HCT116 (cell line): ENCODE measurements around the gene EEF1A2. TPM values are rescaled to one million over a fixed set of nuclear protein-coding genes. Genes with fewer than 3 reads are reported as not detected.

Experiments
- ATAC-seq: fragments of 200-7000 bp; cut with Tn5 transposase; 2 replicates; pipeline ENCODE4 v1.9.1; 2020; ENCODE audit warnings: mild to moderate bottlenecking, moderate library complexity
- BruUV-seq: library from RNA; stranded (reverse); fragments of 400-500 nt; replicated peaks from 2 replicates; lab custom pipeline; 2021; lab: Mats Ljungman, UMichigan
- CTCF ChIA-PET: fragments of 300-600 bp; sonication (Branson Sonifier 250); formaldehyde crosslinking; loops from one replicate; lab custom pipeline; 2021; ENCODE audit warnings: antibody characterized with exemption; lab: Charles Lee
- POLR2A ChIA-PET: fragments of 300-600, 350-600 bp; sonication (Branson Sonifier 250); formaldehyde crosslinking; loops from one replicate; lab custom pipeline; 2021; ENCODE audit warnings: antibody characterized with exemption; lab: Charles Lee
- RAD21 ChIA-PET, 2 experiments: fragments of 300-600 bp; sonication (Branson Sonifier 250); formaldehyde crosslinking; loops; one replicate each; lab custom pipeline; 2023; ENCODE audit warnings: low total read pairs in 2 of 2; ENCODE audit not compliant: uncharacterized antibody in 2 of 2, unreplicated experiment in 2 of 2, low non-redundant PET in 1 of 2; lab: Charles Lee
- DNase-seq: peaks from one replicate; pipeline ENCODE4 v3.0.0-alpha.2; 2010; ENCODE audit warnings: low read depth, low spot score
- H2AFZ ChIP-seq: fragments of 200-600 bp; shearing (Covaris generic), sonication (generic); 2 replicates; pipeline ENCODE4 v1.6.1; 2017; ENCODE audit warnings: low read depth, mixed run types, mixed read lengths, antibody characterized with exemption, low read length; ENCODE audit not compliant: poor library complexity, severe bottlenecking
- H3K27ac ChIP-seq: 2 replicates; pipeline ENCODE4 v1.5.1; 2012; ENCODE audit warnings: low read depth, low read length
- H3K27me3 ChIP-seq: fragments of 200-600 bp; sonication (generic); 2 replicates; pipeline ENCODE4 v1.6.1; 2016; ENCODE audit warnings: mixed run types, low read length, mixed read lengths; ENCODE audit not compliant: insufficient read depth
- H3K36me3 ChIP-seq, 2 experiments: fragments of 200-500 bp in 1 of 2; fragments of 200-600 bp in 1 of 2; sonication (Bioruptor generic) in 1 of 2; sonication (generic) in 1 of 2; 2 replicates each; pipeline versions ENCODE4 v1.5.1 to v1.6.1; 2014 to 2016; ENCODE audit warnings: low read length in 2 of 2, inconsistent platforms in 1 of 2, mixed read lengths in 1 of 2, mixed run types in 1 of 2; ENCODE audit not compliant: insufficient read depth in 2 of 2, control insufficient read depth in 1 of 2
- H3K4me1 ChIP-seq, 2 experiments: fragments of 200-600 bp in 1 of 2; sonication (generic) in 1 of 2; 2 replicates each; pipeline versions ENCODE4 v1.5.1 to v1.6.1; 2012 to 2017; ENCODE audit warnings: low read length in 2 of 2, inconsistent platforms in 1 of 2, mild to moderate bottlenecking in 1 of 2, mixed read lengths in 1 of 2, mixed run types in 1 of 2, moderate library complexity in 1 of 2; ENCODE audit not compliant: insufficient read depth in 2 of 2, control insufficient read depth in 1 of 2
- H3K4me2 ChIP-seq: fragments of 200-600 bp; sonication (generic); 2 replicates; pipeline ENCODE4 v1.6.1; 2017; ENCODE audit warnings: mixed run types, low read length, mixed read lengths
- H3K4me3 ChIP-seq, 2 experiments: fragments of 200-600 bp in 1 of 2; sonication (generic) in 1 of 2; replicated peaks in 1 of 2; 2 replicates each; pipeline ENCODE4 v1.5.1; 2011 to 2016; ENCODE audit warnings: low read length in 2 of 2, control low read depth in 1 of 2, low read depth in 1 of 2, mild to moderate bottlenecking in 1 of 2, mixed read lengths in 1 of 2, mixed run types in 1 of 2
- H3K79me2 ChIP-seq: fragments of 200-600 bp; sonication (generic); 2 replicates; pipeline ENCODE4 v1.6.1; 2017; ENCODE audit warnings: mild to moderate bottlenecking, mixed run types, low read length, moderate library complexity, mixed read lengths; ENCODE audit not compliant: insufficient read depth
- H3K9ac ChIP-seq: fragments of 200-600 bp; sonication (generic); 2 replicates; pipeline ENCODE4 v1.6.1; 2016; ENCODE audit warnings: low read length, mixed read lengths
- H3K9me2 ChIP-seq: fragments of 200-600 bp; sonication (generic), shearing (Covaris generic); 2 replicates; pipeline ENCODE4 v1.6.1; 2017; ENCODE audit warnings: mixed run types, mild to moderate bottlenecking, moderate library complexity; ENCODE audit not compliant: insufficient read depth
- H3K9me3 ChIP-seq, 2 experiments: fragments of 200-500 bp in 1 of 2; fragments of 200-600 bp in 1 of 2; sonication (Bioruptor generic) in 1 of 2; sonication (generic) in 1 of 2; 2 replicates each; pipeline ENCODE4 v1.6.1; 2014 to 2017; ENCODE audit warnings: low read length in 2 of 2, mixed read lengths in 2 of 2, inconsistent platforms in 1 of 2, low read depth in 1 of 2, mild to moderate bottlenecking in 1 of 2, mixed run types in 1 of 2, moderate library complexity in 1 of 2; ENCODE audit not compliant: control insufficient read depth in 1 of 2, insufficient read depth in 1 of 2
- H4K20me1 ChIP-seq: fragments of 200-600 bp; sonication (generic), shearing (Covaris generic); 2 replicates; pipeline ENCODE4 v1.6.1; 2017; ENCODE audit warnings: mixed run types, mild to moderate bottlenecking, moderate library complexity; ENCODE audit not compliant: insufficient read depth
- CTCF ChIP-seq, 3 experiments: fragments of 200-600 bp in 1 of 3; sonication (generic) in 1 of 3; IDR thresholded peaks in 2 of 3; conservative IDR thresholded peaks in 1 of 3; 2 replicates each; pipeline ENCODE4 v1.5.1; 2012 to 2017; ENCODE audit warnings: low read depth in 2 of 3, low read length in 2 of 3, antibody characterized with exemption in 1 of 3, borderline replicate concordance in 1 of 3, control low read depth in 1 of 3, mild to moderate bottlenecking in 1 of 3, mixed read lengths in 1 of 3, mixed run types in 1 of 3, moderate library complexity in 1 of 3; ENCODE audit not compliant: insufficient read depth in 1 of 3
- EZH2 ChIP-seq: fragments of 200-600 bp; sonication (generic); IDR thresholded peaks from 2 replicates; pipeline ENCODE4 v1.6.1; 2017; ENCODE audit warnings: antibody characterized with exemption, mixed run types
- EZH2phosphoT487 ChIP-seq: fragments of 200-600 bp; IDR thresholded peaks from 2 replicates; pipeline ENCODE4 v1.6.1; 2018; ENCODE audit warnings: antibody characterized with exemption, borderline replicate concordance
- FOSL1 ChIP-seq: IDR thresholded peaks from 2 replicates; pipeline ENCODE4 v1.6.1; 2012; ENCODE audit warnings: low read depth
- JUND ChIP-seq: IDR thresholded peaks from 2 replicates; pipeline ENCODE4 v1.6.1; 2012
- POLR2A ChIP-seq: IDR thresholded peaks from 2 replicates; pipeline ENCODE4 v1.7.0; 2011; ENCODE audit warnings: borderline replicate concordance; ENCODE audit not compliant: insufficient read depth, insufficient read length; ENCODE audit errors: extremely low read depth
- POLR2AphosphoS5 ChIP-seq: IDR thresholded peaks from 2 replicates; pipeline ENCODE4 v1.6.1; 2011; ENCODE audit warnings: mild to moderate bottlenecking, low read depth, low read length, moderate library complexity
- SIN3A ChIP-seq: IDR thresholded peaks from 2 replicates; pipeline ENCODE4 v1.6.1; 2012; ENCODE audit warnings: low read depth
- YY1 ChIP-seq: IDR thresholded peaks from 2 replicates; pipeline ENCODE4 v1.6.1; 2011; ENCODE audit warnings: low read length, low read depth, moderate library complexity, mild to moderate bottlenecking; ENCODE audit not compliant: insufficient replicate concordance; ENCODE audit errors: extremely low read depth
- ZFX ChIP-seq: fragments of 450-650 bp; IDR thresholded peaks from 2 replicates; pipeline ENCODE4 v1.6.1; 2017
- ZNF274 ChIP-seq: fragments of 200-500 bp; sonication (Bioruptor generic); IDR thresholded peaks from 2 replicates; pipeline ENCODE4 v1.6.1; 2014; ENCODE audit warnings: mild to moderate bottlenecking, low read depth, low read length, inconsistent platforms
- intact Hi-C: fragments of 100-400 bp; cut with micrococcal nuclease; formaldehyde crosslinking; loops from 2 replicates; pipeline ENCODE4 v1.10.0; 2022
- total RNA-seq: library from RNA; stranded (reverse); gene quantifications from one replicate; pipeline ENCODE4 v1.2.1, GENCODE V29; 2021; ENCODE audit not compliant: unreplicated experiment

The EEF1A2 gene
- total RNA-seq, 1 experiment from 2014 or later, result 454 TPM

- RAD21 ChIA-PET, result interaction anchor here (0.6 to 2.0 kb wide), 18 partner anchors 9 to 538 kb away, joined by 3 to 8 read pairs (median 4); partner anchors contain the start of genes LIME1 (in 1 of the 2), PPDPF (in 1 of the 2) and TPD52L2 (in 1 of the 2)
- peak overlapping the region; percentile 99 for H3K4me2 ChIP-seq
These were observed 39.6 kb upstream of the EEF1A2 start for GRCh38 chr20:63538204-63539091.

More at GRCh38 chr20:63538204-63539091, 39.6 kb upstream of the EEF1A2 start:
- Histone ChIP-seq H2AFZ (no peak overlapping the region), H3K79me2 (no peaks in the 10 kb centered on the region), H3K4me3 (peak overlapping the region; percentile 67), H3K27me3 (no peaks in the 10 kb centered on the region), H3K27ac (peak overlapping the region; percentile 97)
- no TSS peak for BruUV-seq
- POLR2A ChIA-PET, result interaction anchor here (1.0 to 3.3 kb wide), 10 partner anchors 15 to 442 kb away, joined by 3 to 9 read pairs (median 4); partner anchors contain the start of genes PPDPF and TNFRSF6B
- intact Hi-C loops, result loop anchor here (2.0 to 10.0 kb wide), 8 partner anchors 34 to 436 kb away; partner anchors contain the start of genes GMEB2, TNFRSF6B and TPD52L2
- TF ChIP-seq EZH2, result no peak
- TF ChIP-seq ZFX, result no peak
- no peak for TF ChIP-seq EZH2phosphoT487
- no peak for TF ChIP-seq FOSL1
- TF ChIP-seq JUND, result no peak
- TF ChIP-seq CTCF (IDR thresholded peaks at IDR 0.05 in 2 of 3, conservative IDR thresholded peaks at IDR 0.05 in 1 of 3; ENCODE audit: borderline replicate concordance in 1 of 3, insufficient read depth in 1 of 3, low read depth in 2 of 3, low read length in 2 of 3), result peak in 1 of 3 experiments; percentile 31; a peak in 1 of 6 replicates
- TF ChIP-seq POLR2A, result no peak
- no peak for TF ChIP-seq YY1
- TF ChIP-seq SIN3A, result no peak
- TF ChIP-seq POLR2AphosphoS5, result peak; percentile 50; the same call in 1 of the 2 replicates
- no peak for TF ChIP-seq ZNF274
- TF ChIP-seq, all 23 proteins: peak for 2
- Histone ChIP-seq H3K4me1 (peaks cover 47 to 94% of the 10 kb centered on the region in 2 experiments), H3K36me3 (no peaks in the 10 kb centered on the region), H3K9ac (peak overlapping the region; percentile 76), H3K9me3 (no peaks in the 10 kb centered on the region), H3K9me2 (no peaks in the 10 kb centered on the region), H4K20me1 (no peaks in the 10 kb centered on the region)
- no peak for DNase-seq
- CTCF ChIA-PET, result interaction anchor here (0.6 to 3.3 kb wide), 29 partner anchors 10 to 701 kb away, joined by 3 to 30 read pairs (median 4); partner anchors contain the start of genes ARFRP1, HELZ2, PPDPF and PRPF6
- ATAC-seq, result peak; percentile 26
